Measurements from ENCODE around the gene ARL16. TPM values are rescaled to one million over a fixed set of nuclear protein-coding genes. Genes with fewer than 3 reads are reported as not detected.

ARL16 gene
- polyA plus RNA-seq, 2 of the 4 experiments (the other 2 are of a cell fraction), result 45.2 to 53.6 TPM

DNA sequence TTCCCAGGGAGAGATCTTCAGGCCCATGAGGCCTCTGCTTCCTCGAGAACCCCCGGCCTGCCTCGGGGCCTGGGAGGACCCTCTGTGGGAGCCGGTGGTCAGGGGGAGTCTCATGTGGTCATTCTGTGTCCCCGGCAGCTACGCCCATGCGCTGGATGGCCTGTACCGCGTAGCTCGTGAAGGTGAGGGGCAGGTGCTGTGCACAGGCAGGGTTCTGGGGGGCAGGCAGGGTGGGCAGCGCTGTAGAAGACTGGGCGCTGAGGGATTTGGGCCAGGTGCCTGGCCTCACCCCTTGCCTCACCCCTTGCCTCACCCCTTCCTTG is 33.0 kb upstream of the ARL16 start:
- no peak for FAIRE-seq
- ChIA-PET POLR2A (interaction anchor here (0.9 to 1.0 kb wide), 2 partner anchors 144 to 150 kb away, joined by 3 read pairs; partner anchors contain the start of gene P4HB), CTCF (interaction anchor here (1.0 to 4.6 kb wide), 3 partner anchors 15 to 19 kb away, joined by 3 to 24 read pairs (median 5); no protein-coding TSS in a partner anchor)
- Histone ChIP-seq H3K4me3 (no peak overlapping the region), H3K4me1 (peaks cover 12% of the 10 kb centered on the region), H3K4me2 (no peak overlapping the region), H3K9me3 (no peaks in the 10 kb centered on the region), H3K27ac (no peak overlapping the region)
- 99% methylated on average over 10 of the region's 12 CpGs for WGBS (ENCODE audit: missing lambda C conversion rate)
- DNase-seq (ENCODE audit: low read depth in 1 of 2, low spot score in 1 of 2), result no peak
- ATAC-seq, result no peak
- no peak for TF ChIP-seq HOXB13 (CRISPR knock-in tag; IDR thresholded peaks at IDR 0.05; ENCODE audit: low read depth)
- TF ChIP-seq ZNF302 (CRISPR knock-in tag; IDR thresholded peaks at IDR 0.05), result no peak
- no peak for TF ChIP-seq POLR2AphosphoS2 (conservative IDR thresholded peaks at IDR 0.05; ENCODE audit: low read length)
- no peak for TF ChIP-seq RCOR1 (IDR thresholded peaks at IDR 0.05; ENCODE audit: low read depth, low read length)
- no peak for TF ChIP-seq RNF2 (IDR thresholded peaks at IDR 0.05; ENCODE audit: borderline replicate concordance, low read depth)
- no peak for TF ChIP-seq ATOH8 (CRISPR knock-in tag; IDR thresholded peaks at IDR 0.05; ENCODE audit: low read depth)
- no peak for TF ChIP-seq CEBPB (IDR thresholded peaks at IDR 0.05)
- TF ChIP-seq POLR2A (IDR thresholded peaks at IDR 0.05; ENCODE audit: low read length), result no peak
- no peak for TF ChIP-seq RAD21 (conservative IDR thresholded peaks at IDR 0.05 in 1 of 2, IDR thresholded peaks at IDR 0.05 in 1 of 2)
- TF ChIP-seq JUNB (IDR thresholded peaks at IDR 0.05), result no peak
- TF ChIP-seq NPAS2 (CRISPR knock-in tag; IDR thresholded peaks at IDR 0.05; ENCODE audit: borderline replicate concordance), result no peak
- TF ChIP-seq NR3C1 (IDR thresholded peaks at IDR 0.05), result no peak
- no peak for TF ChIP-seq FOSL2 (IDR thresholded peaks at IDR 0.05)
- TF ChIP-seq FOSL2 (CRISPR knock-in tag; IDR thresholded peaks at IDR 0.05), result no peak
- no peak for TF ChIP-seq ZSCAN20 (CRISPR knock-in tag; IDR thresholded peaks at IDR 0.05)
- TF ChIP-seq SREBF2 (IDR thresholded peaks at IDR 0.05), result no peak
- TF ChIP-seq CHD4 (IDR thresholded peaks at IDR 0.05; ENCODE audit: borderline replicate concordance), result no peak
- TF ChIP-seq, protein P1, sequence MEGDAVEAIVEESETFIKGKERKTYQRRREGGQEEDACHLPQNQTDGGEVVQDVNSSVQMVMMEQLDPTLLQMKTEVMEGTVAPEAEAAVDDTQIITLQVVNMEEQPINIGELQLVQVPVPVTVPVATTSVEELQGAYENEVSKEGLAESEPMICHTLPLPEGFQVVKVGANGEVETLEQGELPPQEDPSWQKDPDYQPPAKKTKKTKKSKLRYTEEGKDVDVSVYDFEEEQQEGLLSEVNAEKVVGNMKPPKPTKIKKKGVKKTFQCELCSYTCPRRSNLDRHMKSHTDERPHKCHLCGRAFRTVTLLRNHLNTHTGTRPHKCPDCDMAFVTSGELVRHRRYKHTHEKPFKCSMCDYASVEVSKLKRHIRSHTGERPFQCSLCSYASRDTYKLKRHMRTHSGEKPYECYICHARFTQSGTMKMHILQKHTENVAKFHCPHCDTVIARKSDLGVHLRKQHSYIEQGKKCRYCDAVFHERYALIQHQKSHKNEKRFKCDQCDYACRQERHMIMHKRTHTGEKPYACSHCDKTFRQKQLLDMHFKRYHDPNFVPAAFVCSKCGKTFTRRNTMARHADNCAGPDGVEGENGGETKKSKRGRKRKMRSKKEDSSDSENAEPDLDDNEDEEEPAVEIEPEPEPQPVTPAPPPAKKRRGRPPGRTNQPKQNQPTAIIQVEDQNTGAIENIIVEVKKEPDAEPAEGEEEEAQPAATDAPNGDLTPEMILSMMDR (IDR thresholded peaks at IDR 0.05), result no peak

- CTCF ChIA-PET, result interaction anchor here (1.0 to 4.6 kb wide), 6 partner anchors 9 to 153 kb away, joined by 3 to 24 read pairs (median 4); no protein-coding TSS in a partner anchor
- no peak overlapping the region for H3K4me3 ChIP-seq
- H3K27ac ChIP-seq, result no peak overlapping the region
- DNase-seq (ENCODE audit: low read depth in 1 of 2, low spot score in 1 of 2), result no peak
- no peak for FAIRE-seq
- ATAC-seq, result no peak
- H3K4me1 ChIP-seq, result peaks cover 18% of the 10 kb centered on the region
- no peak overlapping the region for H3K4me2 ChIP-seq
- no peaks in the 10 kb centered on the region for H3K9me3 ChIP-seq
- POLR2A ChIA-PET, result interaction anchor here (1.0 to 1.3 kb wide), 2 partner anchors 13 to 145 kb away, joined by 3 read pairs; partner anchors contain the start of genes MRPL12 and P4HB
- WGBS (ENCODE audit: missing lambda C conversion rate), result 88% methylated on average over 25 of the region's 43 CpGs
- TF ChIP-seq RCOR1 (IDR thresholded peaks at IDR 0.05; ENCODE audit: low read depth, low read length) (no peak), CHD4 (IDR thresholded peaks at IDR 0.05; ENCODE audit: borderline replicate concordance) (no peak)
These were observed 32.5 kb upstream of the ARL16 start for GRCh38 chr17:81715872-81716673.

- 91% methylated on average over 25 of the region's 32 CpGs for WGBS (ENCODE audit: missing lambda C conversion rate)
- DNase-seq (ENCODE audit: low read depth in 1 of 2, low spot score in 1 of 2) (no peak), ATAC-seq (no peak), FAIRE-seq (no peak)
- Histone ChIP-seq H3K4me3 (no peak overlapping the region), H3K27ac (no peak overlapping the region), H3K9me3 (no peaks in the 10 kb centered on the region), H3K4me1 (peaks cover 20% of the 10 kb centered on the region), H3K4me2 (no peak overlapping the region)
- ChIA-PET CTCF (interaction anchor here (0.8 to 4.6 kb wide), 13 partner anchors 9 to 315 kb away, joined by 3 to 24 read pairs (median 4); partner anchors contain the start of genes MCRIP1 and MRPL12), POLR2A (interaction anchor here (1.0 to 1.3 kb wide), 2 partner anchors 12 to 146 kb away, joined by 3 read pairs; partner anchors contain the start of genes MRPL12 and P4HB)
- TF ChIP-seq HOXA7 (CRISPR knock-in tag; IDR thresholded peaks at IDR 0.05) (no peak), MYC (IDR thresholded peaks at IDR 0.05; ENCODE audit: borderline replicate concordance, low read length) (no peak), JUN (IDR thresholded peaks at IDR 0.05) (no peak), ZFP36 (IDR thresholded peaks at IDR 0.05; ENCODE audit: borderline replicate concordance, partially characterized antibody) (no peak), RFX5 (IDR thresholded peaks at IDR 0.05) (no peak), TFCP2L1 (CRISPR knock-in tag; IDR thresholded peaks at IDR 0.05) (no peak), ZC3H11A (IDR thresholded peaks at IDR 0.05) (no peak), PBX3 (IDR thresholded peaks at IDR 0.05) (no peak)
- TF ChIP-seq, protein P1 (IDR thresholded peaks at IDR 0.05), result no peak
These were observed 31.7 kb upstream of the ARL16 start for GRCh38 chr17:81715107-81715871.
